Occipital lobe (tissue), 2 donors: ENCODE measurements around the gene NIPSNAP3A. TPM values are rescaled to one million over a fixed set of nuclear protein-coding genes. Genes with fewer than 3 reads are reported as not detected.

ENCODE experiments used
- DNase-seq: peaks from one replicate; lab custom pipeline; 2025; lab: John Stamatoyannopoulos, UW
- total RNA-seq: library from RNA; depleted of rRNA; stranded (reverse); fragments of >200 nt; gene quantifications from one replicate; pipeline ENCODE4 v1.2.3, GENCODE V29; 2014

NIPSNAP3A gene
- total RNA-seq, 1 donor from 2014 or later: 110 TPM

GRCh38 chr9:104774831-104775573, 27.5 kb downstream of the NIPSNAP3A start:
- DNase-seq: no peak

- DNase-seq: no peak
Measured at GRCh38 chr9:104775574-104775936, 28.1 kb downstream of the NIPSNAP3A start.

- DNase-seq: no peak
Measured at GRCh38 chr9:104775976-104776375, 28.5 kb downstream of the NIPSNAP3A start.

- no peak for DNase-seq
Measured at GRCh38 chr9:104776797-104777196, 29.3 kb downstream of the NIPSNAP3A start.

- DNase-seq: no peak
Measured at GRCh38 chr9:104778802-104779201, 31.3 kb downstream of the NIPSNAP3A start.

- no peak for DNase-seq
Measured at GRCh38 chr9:104779334-104779733, 31.9 kb downstream of the NIPSNAP3A start.

GRCh38 chr9:104779946-104780535, 32.6 kb downstream of the NIPSNAP3A start:
- no peak for DNase-seq

- no peak for DNase-seq
Measured at GRCh38 chr9:104780796-104781395, 33.4 kb downstream of the NIPSNAP3A start.

GRCh38 chr9:104783588-104783987, 36.1 kb downstream of the NIPSNAP3A start:
- DNase-seq: no peak

- DNase-seq: no peak
Measured at GRCh38 chr9:104784098-104784497, 36.6 kb downstream of the NIPSNAP3A start.

- no peak for DNase-seq
Measured at GRCh38 chr9:104786293-104786692, 38.8 kb downstream of the NIPSNAP3A start.

- DNase-seq: no peak
Measured at GRCh38 chr9:104787306-104788015, 40.0 kb downstream of the NIPSNAP3A start.

GRCh38 chr9:104788251-104788650, 40.8 kb downstream of the NIPSNAP3A start:
- DNase-seq: no peak

- DNase-seq: no peak
Measured at GRCh38 chr9:104794070-104794469, 46.6 kb downstream of the NIPSNAP3A start.

- DNase-seq: no peak
Measured at GRCh38 chr9:104795082-104795481, 47.6 kb downstream of the NIPSNAP3A start.

GRCh38 chr9:104795857-104796256, 48.4 kb downstream of the NIPSNAP3A start:
- DNase-seq: no peak

- DNase-seq: no peak
Measured at GRCh38 chr9:104798209-104798995, 50.9 kb downstream of the NIPSNAP3A start.

GRCh38 chr9:104800068-104800785, 52.7 kb downstream of the NIPSNAP3A start:
- no peak for DNase-seq

GRCh38 chr9:104802110-104802509, 54.6 kb downstream of the NIPSNAP3A start:
- DNase-seq: no peak

- DNase-seq: no peak
Measured at GRCh38 chr9:104802906-104803305, 55.4 kb downstream of the NIPSNAP3A start.

- DNase-seq: no peak
Measured at GRCh38 chr9:104805441-104805840, 58.0 kb downstream of the NIPSNAP3A start.
